NOMO-1 treated with dmso at 0.1 percent for 144 hours (cell line): Measurements from ENCODE around the gene GRID1.
A peak's percentile ranks its signal among the peaks of the same experiment; 100 is the strongest.

Experiments
- DNase-seq: peaks from one replicate; lab custom pipeline; 2025; ENCODE audit not compliant: unreplicated experiment; lab: John Stamatoyannopoulos, UW

GRID1 gene

DNA sequence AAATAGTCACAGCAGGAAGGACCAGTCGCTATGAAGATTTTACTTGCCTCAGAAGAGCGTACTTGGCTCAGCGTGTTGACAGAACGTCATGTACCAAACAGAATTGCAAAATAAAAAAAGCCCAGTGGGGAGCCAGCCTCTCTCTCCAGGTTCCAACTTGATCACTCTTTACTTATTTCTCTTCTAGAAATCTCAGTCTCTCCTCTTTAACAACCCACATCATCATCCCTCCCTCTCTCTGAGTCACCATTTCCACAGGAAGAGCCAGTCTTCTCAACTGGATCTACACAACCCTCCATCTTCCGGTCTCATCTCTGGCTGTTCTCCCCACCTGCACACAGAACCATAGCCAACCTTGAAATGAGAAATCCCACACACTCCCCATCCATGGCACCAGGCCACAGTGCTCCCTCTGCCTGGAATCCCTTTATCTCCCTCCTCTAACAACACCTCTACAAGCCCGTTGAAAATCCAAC, 718.3 kb downstream of the GRID1 start:
- no peak for DNase-seq

DNA sequence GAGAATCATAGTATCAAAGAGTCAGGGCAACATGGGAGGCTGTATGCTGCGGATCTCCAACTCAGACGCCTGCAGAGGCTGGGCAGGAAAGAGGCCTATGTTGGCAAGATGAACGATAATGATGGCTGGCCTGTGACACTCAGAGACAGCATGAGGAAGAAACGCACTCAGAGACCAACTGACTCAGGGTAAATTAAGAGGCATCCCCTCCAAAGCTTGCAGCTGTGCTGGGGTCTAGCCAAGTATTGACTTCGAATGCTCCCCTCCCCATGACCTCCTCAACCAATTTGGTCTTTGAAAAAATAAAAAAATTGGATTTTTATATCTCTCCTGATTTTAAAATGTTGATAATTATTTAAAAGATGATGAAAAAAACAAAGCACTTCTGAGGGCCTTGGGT, 718.9 kb downstream of the GRID1 start:
- DNase-seq: no peak

DNA sequence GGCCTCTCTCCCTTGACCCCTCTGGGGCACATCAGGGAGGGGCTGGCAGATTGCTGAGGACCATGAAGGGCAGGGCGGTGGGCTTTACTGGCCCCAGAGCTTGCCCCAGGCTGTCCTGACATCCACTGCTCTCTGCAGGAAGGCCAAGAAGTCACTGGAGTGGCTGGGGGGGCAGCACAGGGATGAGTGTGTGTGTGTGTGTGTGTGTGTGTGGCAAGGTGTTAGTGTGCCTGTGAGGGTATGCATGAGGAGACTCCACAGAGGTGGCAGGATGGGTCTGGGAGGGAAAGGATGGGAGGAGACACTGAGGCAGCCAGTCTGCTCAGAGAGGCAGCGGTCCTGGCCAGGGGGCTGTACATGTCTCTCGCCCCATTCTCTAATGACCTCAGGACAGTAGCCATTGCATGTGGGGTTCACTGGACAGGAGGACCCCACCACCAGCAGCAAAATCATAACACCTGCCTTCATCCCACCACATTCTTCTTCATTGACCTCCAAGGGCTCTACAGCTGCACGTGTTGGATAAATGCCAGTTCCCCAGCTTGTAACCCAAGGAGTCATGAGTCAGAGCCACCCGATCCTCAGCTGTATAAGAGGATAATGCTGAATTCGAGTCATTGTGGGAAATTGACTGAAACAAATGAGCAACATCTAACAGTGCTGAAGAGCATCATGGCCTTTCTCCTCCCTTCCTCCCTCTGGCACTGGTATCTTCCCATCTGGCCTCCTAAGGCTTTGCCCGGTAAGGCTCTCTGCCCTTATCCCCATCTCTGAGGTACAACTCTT, 720.5 kb downstream of the GRID1 start:
- no peak for DNase-seq

DNA sequence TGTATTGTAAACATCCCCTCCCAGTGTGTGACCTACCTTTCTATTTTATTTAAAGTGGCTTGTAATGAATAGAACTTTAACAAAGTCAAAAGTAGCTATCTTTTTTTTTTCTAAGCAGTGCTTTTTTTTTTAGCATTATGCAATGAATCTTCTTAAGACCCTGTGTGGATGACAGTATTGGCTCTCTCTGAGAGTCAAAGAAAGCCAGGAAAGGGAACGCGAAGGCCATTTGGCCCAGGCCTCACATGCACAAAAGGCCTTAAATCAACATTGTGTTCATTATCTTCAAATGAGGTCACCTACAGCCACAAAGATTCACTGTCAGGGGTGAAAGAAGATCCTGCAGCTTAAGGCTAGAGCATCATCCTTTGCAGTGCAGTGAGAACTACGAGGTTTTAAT, 721.5 kb downstream of the GRID1 start:
- no peak for DNase-seq

DNA sequence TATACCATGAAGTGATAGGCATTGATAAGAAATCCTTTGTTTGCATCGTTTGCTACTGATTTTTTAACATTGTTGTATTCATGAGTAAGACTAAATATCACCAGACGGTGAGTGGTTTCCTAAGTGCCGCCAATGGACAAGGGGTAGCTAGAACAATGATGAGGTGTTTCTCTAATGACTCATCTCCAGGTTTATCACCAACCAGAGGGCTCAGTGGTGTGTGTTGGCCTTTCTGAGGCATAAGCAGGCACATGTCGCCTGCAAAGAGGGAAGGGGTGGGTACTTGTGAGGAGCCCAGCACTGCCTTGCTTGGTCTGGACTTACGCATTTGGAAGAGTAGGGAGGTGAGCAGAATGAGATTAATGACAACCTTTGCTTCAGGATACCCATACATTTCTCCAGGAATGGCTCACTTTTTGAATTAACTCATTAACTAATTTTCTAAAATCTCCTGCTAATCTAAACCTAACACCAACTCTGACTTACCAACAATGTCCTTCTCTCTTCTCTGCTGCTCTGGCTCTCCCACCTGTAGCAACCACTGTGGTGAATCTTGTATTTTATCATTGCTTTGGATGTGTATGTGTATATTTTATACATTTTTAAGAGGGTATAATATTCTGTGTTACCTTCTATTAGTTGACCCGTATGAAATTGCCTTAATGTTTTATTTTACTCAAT, 722.6 kb downstream of the GRID1 start:
- DNase-seq: no peak

DNA sequence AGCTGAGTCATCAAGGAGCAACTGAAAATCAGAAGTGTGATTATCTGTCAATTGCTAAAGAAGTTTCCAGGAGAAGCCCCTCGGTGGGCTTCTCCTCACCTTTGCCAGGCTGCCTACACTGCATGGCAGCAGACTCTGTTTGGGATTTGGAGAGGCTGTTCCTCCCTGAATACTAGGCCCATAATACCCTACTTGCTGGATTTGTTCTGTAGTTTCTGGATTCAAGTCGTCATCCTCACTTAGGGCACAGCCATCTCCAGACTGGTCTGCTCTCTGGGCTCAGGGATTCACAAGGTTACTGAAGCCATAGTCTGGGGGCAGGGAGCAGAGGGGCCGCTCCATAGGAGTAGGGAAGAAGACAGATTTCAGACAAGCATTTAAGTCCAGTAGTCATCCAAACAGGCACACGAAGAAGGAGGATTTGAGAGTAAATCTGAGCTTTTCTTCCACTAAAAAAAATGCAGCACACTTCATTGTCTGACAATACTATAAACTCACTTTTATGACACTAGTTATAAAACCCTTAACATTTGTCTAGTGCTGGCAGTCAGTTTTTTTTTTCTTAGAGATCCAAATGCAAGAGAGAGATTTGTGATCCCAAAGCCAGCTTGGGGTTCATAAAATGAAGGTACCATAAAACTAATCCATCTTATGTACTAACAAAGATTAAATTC, 723.3 kb downstream of the GRID1 start:
- DNase-seq: no peak

DNA sequence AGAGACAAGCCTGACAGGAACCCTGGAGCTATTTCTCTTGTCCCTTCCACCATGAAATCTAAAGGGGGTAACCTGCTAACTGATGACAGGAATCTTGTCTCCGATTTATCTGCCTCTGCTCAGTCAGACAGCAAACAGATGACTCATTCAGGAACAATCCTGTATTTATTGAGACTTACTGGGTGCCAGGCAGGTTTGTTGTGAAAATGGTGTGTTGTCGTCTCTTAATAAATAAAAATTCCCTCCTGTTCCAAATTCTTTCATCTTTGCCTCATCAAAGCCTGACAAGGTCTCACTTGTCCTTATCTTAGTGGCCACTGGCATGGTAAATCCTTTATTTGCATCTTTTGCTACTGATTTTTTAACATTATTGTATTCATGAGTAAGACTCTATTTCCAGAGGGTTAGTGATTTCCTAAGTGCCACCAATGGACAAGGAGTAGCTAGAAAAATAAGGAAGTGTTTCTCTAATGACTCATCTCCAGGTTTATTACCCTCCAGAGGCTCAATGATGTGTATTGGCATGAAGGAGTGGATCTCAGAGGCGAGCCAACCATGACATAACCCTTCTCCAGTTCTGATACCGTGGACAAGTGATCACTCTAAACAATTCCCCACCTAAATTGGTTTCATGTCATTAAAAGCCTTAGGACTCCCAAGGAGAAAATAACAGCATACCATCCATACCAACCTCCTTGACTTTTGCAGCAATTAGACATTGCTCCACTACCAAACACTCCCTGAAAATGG, 724.0 kb downstream of the GRID1 start:
- peak; percentile 28 for DNase-seq

DNA sequence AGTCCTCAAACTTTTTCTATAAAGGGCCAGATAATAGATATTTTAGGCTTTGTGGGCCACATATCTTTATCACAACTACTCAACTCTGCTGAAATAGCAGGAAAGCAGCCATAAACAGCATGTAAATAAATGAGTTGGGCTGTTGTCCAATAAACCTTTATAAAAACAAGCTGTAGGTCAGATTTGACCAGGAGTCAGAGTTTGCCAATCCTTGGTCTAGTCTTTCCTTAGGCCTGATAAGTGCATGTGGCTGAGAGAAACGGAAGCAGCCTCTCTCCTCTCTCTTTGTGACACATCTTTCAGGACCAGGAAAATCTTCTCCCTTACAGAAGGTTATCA, 724.5 kb downstream of the GRID1 start:
- DNase-seq: no peak

DNA sequence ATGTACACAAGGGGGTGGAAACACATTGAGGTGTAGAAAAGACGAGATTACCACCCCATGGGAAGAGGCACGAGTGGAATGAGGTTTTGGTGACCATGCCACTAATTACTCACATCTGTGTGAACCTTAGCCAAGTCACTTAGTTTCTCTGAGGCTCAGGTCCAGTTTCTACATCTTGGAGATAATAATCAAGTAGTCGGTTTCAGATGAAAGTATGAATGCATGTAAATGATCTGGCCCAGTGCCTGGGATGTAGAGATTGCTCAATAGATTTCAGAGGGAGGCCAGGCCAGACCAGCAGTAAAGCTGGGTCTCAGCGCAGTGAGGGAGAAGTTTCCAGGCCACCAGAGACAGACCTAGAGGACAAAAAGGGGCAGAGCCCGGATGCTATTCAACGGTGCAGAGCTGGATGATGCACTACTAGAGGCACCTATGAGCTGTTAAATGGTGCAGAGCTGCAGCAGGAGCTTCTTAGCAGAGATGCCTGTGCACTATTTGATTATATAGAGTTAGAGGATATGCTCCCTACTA, 725.1 kb downstream of the GRID1 start:
- peak; percentile 3 for DNase-seq

DNA sequence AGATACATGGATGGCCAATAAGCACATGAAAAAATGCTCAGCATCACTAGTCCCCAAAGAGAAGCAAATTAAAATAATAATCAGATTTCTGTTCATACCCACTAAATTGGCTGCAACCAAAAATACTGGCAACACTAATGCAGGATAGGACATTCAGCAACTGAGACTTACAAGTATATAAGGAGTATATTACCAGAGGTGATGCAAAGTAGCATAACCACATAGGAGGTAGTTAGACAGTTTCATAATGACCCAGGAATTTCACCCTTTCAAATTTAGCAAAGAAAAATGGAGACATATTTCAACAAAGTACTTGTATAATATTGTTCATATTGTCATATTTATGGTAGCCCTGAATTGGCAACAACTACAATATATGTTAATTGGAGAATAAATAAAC, 727.8 kb downstream of the GRID1 start:
- DNase-seq: no peak

DNA sequence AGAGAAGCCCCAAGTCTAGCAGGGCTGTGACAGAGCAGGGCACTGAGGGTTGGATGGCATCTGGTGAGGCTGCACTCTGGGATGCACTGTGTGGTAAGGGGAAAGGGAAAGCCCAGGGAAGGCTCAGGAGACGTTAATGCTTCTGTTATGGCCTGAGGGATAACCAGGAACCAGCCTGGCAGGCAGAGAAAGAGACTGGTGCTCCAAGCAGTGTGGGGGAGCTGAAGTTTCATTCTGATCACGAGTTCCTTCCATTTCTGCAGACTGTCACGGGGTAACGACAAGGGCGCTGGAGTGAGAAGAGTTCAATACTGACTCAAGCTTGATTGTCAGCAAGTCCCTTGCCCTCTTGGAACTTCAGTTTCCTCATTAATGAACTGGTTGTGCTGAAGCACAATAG, 730.9 kb downstream of the GRID1 start:
- no peak for DNase-seq

DNA sequence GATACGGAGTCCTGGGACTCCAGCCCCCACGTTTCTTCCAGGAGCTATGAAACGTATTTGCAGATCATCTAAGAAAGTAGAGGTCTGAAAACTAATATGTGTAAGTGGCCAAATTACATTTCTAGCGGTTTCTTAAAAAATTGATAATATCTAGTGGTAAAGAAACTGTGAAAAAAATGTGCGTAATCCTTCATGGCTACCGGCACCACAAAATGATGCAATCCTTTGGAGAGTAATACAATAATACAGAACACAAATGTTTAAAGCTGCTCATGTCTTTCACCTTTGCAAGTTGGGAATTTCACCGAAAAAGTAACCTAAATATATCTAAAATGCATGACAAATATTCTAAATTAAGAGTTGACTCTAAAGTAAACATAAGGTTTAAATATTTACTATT, 742.1 kb downstream of the GRID1 start:
- DNase-seq: no peak

DNA sequence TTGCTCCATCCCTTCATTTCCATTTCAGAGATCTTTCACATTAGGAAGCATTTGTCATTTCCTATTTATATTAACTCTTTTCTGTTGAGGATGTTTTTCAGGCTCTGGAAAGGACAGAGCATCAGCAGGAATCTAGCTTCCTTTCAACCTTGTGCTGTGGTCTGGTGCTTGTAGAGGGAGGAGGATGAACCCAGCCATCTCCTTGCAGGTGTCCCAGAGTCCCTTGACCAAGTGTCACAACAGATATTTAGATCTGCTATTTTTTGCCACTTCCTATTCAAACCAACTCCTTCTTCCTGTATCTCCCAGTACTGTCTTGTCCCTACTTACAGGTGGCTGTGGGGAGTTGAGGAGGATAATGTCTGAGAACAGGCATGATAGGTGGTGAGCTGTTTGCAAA, 742.8 kb downstream of the GRID1 start:
- DNase-seq: no peak

DNA sequence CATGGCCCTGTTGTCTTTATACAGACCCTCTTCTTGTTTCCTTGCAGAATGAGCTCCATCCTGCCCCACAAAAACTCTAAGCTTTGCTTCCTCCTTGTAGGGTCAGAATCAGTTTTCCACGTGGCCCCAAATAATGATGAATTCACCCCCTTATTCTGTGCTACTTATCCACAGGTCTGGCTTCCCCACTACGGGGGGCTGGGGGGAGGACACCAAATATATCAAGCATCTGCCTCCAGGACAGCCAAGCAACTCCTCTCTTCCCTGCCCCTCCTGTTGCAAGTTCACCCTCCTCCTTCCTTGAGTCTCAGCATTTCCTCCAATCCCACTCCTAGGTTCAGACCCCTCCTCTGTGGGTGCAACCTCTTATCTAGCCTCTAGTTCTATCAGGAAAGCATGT, 743.3 kb downstream of the GRID1 start:
- DNase-seq: no peak

DNA sequence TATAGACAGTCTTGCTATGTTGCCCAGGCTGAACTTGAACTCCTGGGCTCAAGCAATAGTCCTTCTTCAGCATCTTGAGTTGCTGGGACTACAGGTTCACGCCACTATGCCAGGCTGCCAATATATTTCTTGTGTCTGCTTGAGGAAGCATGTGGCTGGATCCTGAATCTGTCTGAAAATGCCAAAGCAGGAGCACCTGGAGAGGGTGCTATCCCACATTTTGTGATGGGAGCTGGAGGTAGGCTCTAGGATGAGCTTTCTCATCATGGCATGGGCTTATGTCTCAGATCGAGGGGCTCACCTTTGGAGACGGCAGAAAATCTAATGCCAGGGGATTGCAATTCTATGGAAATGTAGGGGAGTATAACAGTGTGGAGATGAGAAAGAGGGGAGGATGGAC, 744.2 kb downstream of the GRID1 start:
- DNase-seq: no peak

DNA sequence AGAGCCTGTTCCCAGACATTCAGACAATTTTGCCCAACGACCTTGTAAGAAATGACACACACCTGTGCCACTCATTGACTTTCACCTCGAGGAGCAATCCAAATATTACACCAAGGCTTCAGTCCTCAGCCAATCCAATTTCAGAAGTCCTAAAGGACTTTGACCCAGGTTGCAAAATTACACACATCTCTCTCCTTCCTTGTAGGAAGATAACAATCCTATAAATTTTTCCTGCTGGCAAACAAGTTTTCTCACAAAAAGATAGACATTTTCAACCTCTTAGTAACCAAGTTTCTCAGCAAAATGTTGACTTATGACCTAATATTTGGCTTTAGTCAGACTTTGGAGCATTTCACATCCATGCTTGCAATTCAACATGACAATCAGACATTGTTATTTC, 745.0 kb downstream of the GRID1 start:
- no peak for DNase-seq

DNA sequence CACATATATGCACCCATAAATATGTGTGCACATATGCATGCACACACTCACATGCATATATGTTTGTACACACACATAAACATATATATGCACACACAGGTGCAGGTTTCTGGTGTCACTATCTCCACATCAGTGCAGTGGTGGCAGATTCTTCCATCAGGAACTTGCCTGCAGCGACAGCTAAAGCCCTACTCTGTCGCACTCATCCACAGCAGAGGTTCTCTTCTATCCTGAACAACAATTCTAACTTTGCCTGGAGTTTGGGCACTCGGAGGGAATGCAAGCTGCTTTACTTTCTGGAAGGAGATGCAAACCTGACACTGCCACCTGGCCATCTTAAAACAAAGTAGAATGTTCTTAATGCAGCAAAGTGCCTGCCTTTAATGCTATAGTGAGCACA, 745.8 kb downstream of the GRID1 start:
- DNase-seq: no peak

DNA sequence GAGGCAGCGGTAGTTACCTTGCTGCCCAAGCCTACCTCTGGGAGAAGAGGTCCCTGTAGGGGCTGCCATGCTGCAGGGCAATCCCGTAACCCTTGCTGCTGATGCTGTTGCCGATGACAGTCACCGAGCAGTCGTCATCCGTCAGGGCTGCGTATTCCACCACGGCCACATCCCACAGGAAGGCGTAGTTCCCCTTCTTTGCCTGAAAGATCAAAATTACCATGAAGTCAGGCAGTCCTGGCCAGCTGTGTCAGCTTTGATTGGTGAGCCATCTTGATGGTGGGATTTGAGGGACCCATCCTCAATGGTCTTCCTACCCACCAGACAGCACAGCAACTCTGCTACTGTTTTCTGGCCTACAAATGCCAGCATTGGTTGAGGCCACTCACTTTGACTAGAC, 746.8 kb downstream of the GRID1 start:
- DNase-seq: no peak

DNA sequence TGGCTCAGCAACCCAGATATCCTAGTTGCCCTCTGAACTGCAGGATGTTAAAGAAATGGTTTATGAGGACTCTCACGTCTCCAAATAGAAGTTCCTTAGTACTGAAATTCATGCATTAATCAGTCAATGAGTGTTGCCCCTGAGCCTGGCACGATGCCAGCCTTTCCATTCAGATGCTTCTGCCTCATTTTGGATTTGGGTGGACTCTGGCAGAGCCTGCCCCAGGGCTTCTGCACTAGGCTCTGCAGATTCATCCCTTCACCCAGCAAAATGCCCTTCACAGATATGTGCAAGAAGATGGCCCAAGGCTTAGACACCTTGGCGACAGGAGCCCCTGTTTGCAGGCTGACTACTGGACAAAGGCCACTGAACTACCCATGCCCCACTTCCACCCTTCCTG, 747.8 kb downstream of the GRID1 start:
- DNase-seq: no peak

DNA sequence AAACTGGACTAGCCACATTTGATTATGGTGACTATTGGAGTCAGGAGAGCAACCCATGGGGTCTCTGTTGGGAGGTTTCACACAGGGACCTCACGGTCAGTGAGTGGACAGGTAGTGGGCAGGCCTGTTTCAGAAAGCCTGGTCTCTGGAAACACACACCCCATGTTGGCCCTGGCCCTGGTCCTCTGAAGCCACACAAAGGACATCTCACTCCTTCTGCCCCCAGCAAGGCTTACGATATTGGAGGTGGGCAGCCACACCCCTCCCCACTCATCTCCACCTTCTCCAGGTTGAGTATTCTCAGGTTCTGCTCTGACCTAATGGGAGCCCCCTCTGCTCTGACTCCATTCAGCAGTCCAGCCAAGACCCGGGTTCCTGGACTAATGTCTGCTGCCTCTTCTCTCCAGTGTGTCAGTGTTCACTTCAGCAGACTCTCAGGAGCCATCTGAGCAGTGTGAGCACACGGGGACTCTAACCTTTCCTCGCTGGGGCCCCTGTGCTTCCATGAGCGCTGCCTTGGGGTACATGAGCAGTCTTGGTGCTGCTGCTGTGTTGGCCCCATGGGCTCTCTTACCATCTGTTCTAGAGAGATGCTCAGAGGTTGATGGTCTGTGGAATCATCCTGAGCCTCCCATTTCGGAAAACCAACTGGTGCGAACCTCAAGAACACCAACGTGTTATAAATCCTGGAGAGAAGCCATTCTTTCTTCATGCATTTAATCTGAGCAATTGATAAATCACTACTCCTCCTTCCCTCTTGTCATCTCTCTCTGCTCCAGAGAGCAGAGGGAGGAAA, 748.6 kb downstream of the GRID1 start:
- no peak for DNase-seq

DNA sequence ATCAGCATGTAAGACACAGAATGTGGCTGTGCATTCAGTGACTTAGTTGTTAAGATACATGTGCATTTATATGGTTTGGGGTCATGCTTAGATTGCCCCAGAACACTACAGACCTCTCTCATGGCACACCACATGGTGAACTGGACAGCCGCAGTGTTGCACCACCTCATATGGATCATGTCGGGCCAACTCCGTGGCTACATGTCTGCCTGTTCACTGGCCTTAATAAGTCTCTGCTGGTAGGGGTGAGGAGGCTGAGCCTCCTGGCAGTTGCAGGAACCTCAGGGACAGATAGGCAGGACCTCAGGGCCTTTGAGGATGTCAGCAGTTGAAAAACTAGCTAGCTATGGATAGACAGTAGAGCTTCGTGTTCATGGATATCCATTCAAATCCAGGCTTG, 751.0 kb downstream of the GRID1 start:
- DNase-seq: no peak
